T-helper 9 cell (primary cell): ENCODE results near the gene SLC5A5.

Experiments used
- DNase-seq: peaks from one replicate; pipeline ENCODE4 v3.0.0-alpha.2; 2020

Gene SLC5A5

GRCh38 chr19:17847538-17848366, 24.0 kb upstream of the SLC5A5 start, which contains the start of gene JAK3:
JAK3 (minus strand) TSS chr19:17847982; CDS start chr19:17844417, 3,565 bp downstream.
- peak; percentile 75 for DNase-seq

DNA sequence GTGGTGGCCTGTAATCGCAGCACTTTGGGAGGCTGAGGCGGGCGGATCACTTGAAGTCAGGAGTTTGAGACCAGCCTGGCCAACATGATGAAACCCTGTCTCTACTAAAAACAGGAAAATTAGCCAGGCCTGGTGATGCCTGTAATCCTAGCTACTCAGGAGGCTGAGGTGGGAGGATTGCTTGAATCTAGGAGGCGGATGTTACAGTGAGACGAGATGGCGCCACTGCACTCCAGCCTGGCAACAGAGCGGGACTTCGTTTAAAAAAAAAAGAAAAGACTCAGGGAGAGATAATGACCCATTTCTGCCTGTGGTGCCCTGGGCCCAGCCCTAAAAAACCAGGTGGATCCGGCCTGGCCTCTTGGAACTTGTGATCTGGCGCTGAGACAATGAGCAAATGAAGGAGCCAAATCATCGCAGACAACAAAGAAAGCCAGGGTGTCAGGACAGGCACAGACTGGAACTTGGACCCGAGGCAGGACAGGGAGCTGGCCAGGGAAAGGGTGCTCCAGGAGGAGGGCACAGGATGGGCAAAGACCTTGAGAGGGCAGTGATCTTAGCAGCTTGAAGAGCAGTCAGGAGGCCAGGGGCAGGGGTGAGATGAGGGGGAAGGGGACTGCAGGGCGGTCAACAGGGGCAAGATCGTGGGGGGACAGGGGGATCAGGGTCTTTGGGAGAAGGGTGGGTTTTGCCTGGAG, 23.0 kb upstream of the SLC5A5 start:
- no peak for DNase-seq

DNA sequence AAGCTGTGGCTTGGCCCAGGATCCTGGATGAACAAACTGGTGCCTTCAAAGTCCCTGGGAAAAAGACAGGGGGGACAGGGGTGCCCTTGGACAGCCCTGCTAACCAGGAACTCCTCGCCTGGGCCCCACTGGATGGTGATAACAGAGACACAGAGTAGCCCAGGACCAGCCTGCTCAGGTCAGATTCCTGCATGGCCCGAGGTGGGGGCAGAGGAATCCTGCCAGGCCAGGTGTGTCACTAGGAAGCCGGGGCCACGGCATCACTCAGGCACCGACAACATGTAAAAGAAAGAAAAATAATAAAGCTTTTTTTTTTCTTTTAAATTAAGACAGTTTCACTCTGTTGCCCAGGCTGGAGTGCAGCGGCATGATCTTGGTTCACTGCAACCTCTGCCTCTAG, 17.7 kb upstream of the SLC5A5 start:
- no peak for DNase-seq

- DNase-seq, result peak; percentile 95
Observed at GRCh38 chr19:17855280-17856152, 16.2 kb upstream of the SLC5A5 start.

DNA sequence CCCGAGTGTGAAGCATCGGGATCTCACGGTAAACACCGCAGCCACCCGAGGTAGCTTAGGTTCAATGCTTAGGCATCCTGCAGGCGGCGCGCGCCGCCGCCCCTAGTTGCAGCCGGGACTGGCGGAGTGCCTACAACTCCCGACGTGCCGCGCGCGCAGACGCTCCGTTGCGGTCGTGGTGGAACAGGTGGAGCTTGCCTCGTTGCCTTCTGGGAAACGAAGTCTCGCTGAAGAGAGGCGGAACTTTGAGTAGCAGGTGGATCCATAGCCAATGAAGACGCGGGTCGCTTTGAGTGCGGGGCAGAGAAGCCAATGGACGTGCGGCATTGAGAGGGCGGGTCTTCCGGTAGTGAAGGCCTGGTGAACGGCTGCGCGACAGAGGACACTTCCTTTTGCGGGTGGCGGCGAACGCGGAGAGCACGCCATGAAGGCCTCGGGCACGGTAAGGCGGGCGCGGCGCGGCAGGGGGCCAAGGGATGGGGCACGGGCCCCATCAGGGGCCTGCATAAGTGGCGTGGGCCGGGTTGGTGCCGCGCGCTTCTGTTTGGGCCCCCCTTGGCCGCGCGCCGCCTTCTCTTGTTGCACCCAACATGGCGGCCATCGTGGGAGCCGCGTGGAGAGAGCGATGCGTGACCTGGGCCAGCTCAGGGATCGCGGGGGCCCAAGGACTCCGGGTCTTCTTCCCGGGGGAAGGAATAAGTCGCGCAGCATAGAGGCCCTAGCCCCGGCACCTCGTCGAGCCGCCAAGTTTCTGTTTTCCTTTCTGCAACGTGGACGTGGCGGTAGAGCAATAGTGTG, 12.0 kb upstream of the SLC5A5 start, which contains the start of gene RPL18A:
Gene RPL18A, plus strand, starts transcription at position 378 of the 798 bp plus-strand sequence. Its CDS starts 47 bp downstream, at position 425.
- DNase-seq, result peak; percentile 96

GRCh38 chr19:17860331-17860992, 11.3 kb upstream of the SLC5A5 start:
- no peak for DNase-seq

GRCh38 chr19:17860993-17861360, 10.8 kb upstream of the SLC5A5 start:
- no peak for DNase-seq

DNA sequence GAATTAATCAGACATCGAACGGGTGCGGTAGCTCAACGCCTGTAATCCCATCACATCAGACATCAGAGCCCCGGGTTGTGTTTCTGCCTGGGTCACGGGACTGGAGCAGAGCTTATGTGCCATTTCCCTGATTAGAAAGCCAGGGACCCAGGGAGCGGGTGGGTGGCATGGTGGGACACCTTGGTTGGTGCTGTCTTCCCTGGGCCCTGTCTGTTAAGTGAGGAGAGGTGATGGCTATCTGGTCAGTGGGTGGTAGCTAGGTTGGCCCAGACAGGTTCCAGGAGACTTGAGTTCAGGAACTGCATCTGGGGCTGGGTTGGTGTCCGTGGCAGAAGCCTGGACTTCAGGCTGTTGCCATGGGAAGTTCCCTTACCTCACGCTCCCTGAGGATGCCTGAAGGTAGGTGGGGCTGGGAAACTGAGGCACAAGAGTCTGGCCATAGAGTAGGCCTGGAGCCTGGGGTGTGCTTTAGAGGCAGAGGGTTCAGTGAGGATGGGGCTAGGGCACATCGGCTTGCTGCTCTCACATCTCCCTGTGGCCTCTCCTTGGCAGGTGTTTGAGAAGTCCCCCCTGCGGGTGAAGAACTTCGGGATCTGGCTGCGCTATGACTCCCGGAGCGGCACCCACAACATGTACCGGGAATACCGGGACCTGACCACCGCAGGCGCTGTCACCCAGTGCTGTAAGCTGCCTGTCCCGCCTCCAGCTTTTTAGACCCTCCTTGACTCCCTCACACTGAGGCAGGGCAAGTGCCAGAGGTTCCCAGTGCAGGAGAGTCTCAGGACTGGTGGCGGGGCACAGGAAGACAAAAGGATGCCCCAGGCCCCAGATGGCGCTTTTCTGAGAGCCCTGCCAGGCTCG, 10.0 kb upstream of the SLC5A5 start:
- no peak for DNase-seq

GRCh38 chr19:17862711-17863519, 8.8 kb upstream of the SLC5A5 start:
- DNase-seq, result no peak

DNA sequence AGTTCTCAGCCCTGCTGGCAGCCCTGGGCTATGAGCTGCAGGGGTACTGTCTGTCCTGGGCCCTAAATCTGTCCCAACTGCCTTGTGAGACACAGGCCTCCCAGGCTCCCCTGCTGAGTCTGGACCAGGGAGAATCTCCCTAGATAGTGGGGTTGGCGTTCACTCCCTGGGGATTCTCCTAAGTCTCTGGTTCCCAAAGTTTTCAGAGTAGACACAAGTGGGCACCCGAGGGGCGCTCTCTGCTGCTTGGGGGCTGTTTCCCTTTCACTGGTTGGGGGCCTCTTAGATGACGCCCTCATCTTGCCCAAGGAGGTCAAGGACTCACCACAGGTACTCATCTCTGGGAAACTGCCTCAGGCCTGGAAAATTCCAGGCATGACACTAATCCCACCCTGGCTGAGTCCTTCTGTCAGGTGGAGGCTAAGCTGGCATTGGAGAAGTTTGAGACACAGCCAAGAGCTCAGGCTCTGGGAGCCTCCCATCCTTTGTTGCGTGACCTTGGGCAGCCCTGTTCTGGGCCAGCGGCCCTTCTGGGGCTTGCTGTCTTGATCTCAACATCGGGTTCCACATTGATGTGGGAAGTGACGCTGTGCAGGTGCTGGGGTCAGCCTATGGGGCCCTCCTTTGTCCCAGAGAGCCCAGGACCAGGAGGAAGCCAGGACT, 8.1 kb upstream of the SLC5A5 start:
- no peak for DNase-seq

- no peak for DNase-seq
Observed at GRCh38 chr19:17865364-17866311, 6.1 kb upstream of the SLC5A5 start.

GRCh38 chr19:17866312-17866963, 5.3 kb upstream of the SLC5A5 start:
- no peak for DNase-seq

- no peak for DNase-seq
Observed at GRCh38 chr19:17866964-17867486, 4.7 kb upstream of the SLC5A5 start.

DNA sequence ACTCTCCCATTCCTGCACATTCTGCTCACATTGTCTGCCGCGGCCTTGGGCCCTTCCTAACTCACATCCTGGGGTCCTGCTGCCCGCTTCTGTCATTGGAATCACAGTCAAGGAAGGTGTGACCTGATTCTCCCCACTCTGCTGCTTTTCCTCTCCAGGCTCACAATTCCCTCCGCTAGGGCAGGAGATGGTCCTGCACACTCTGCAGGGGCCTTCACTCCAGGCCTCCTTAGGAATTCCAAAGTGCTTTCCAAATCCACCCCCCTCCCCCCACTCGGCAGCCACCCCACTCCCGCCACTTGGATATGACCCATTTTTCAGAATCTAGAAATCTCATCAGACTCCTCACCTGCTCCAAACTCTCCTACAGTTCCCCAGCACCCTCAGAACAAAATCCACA, 3.1 kb upstream of the SLC5A5 start:
- DNase-seq, result no peak

DNA sequence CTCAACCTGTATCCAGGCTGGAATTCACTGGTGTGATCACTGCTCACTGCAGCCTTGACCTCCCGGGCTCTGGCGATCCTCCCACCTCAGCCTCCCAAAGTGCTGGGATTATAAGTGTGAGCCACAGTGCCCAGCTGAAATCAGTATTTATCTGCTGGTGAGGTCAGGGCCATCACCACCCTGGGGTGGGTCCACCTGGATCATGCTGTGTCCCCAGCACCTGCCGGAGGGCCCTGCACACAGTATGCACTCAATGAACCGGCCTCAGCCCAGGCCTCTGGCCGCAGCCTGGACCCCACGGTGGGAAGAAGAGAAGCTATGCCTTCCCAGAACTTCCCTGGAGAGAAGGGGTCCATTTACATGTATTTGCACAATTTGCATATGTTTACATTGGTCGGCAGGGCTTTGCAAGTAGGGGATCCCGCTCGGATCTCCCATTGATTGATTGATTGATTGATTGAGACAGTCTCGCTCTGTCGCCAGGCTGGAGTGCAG, 2.6 kb upstream of the SLC5A5 start:
- no peak for DNase-seq

DNA sequence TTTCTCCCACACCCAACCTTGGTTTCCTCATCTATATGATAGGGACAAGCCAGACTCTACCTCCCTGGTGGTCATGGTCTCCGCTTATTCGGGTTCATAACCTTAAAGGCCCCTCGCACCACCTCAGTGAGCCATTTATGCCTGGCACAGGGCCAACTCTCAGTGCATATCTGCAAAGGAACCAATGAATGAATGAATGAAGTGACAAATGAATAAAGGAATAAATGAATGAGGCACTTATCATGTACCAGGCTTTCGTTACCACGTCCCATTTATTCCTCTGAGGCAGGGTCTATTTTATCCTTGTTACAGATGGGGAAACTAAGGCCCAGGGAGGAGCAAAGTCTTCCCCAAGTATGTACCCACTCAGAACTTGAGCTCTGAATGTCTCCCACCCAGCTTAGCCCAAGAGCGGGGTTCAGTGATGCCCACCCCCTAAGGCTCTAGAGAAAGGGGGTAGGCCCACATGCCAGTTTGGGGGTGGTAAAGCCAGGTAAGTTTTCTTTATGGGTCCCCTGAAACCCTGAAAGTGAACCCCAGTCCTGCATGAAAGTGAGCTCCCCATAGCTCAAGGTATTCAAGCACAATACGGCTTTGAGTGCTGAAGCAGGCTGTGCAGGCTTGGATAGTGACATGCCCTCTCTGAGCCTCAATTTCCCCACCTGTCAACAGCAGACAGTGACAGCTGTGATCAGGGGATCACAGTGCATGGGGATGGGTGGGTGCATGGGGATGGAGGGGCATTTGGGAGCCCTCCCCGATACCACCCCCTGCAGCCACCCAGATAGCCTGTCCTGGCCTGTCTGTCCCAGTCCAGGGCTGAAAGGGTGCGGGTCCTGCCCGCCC, 490 bp upstream of the SLC5A5 start:
- DNase-seq, result no peak
